SHP77 (cell line): ENCODE data around the gene PLCXD1.
"Not testable (repeated sequence)": the region's sequence is repeated elsewhere in the genome, so short reads cannot be mapped to it uniquely, and the experiment has no call there.

Experiments used
- DNase-seq, 2 experiments: peaks; one replicate each; lab custom pipeline; 2025; lab: John Stamatoyannopoulos, UW

The PLCXD1 gene

GRCh38 chrX:264006-264405 lies 17.2 kb upstream of the PLCXD1 start:
- not testable (repeated sequence) for DNase-seq

- no peak for DNase-seq
These were observed 16.3 kb upstream of the PLCXD1 start for GRCh38 chrX:264634-265455.

- DNase-seq: no peak
These were observed 15.7 kb upstream of the PLCXD1 start for GRCh38 chrX:265502-265901.

- DNase-seq: no peak
These were observed 13.4 kb upstream of the PLCXD1 start for GRCh38 chrX:267771-268261.

- no peak for DNase-seq
These were observed 10.3 kb upstream of the PLCXD1 start for GRCh38 chrX:270848-271367.

- no peak for DNase-seq
These were observed 6.2 kb upstream of the PLCXD1 start for GRCh38 chrX:274904-275475.

GRCh38 chrX:275476-275966 lies 5.7 kb upstream of the PLCXD1 start:
- no peak for DNase-seq

- no peak for DNase-seq
These were observed 5.1 kb upstream of the PLCXD1 start for GRCh38 chrX:275967-276580.

- DNase-seq: no peak
These were observed 4.5 kb upstream of the PLCXD1 start for GRCh38 chrX:276581-277201.

- DNase-seq: not testable (repeated sequence)
These were observed 1.2 kb upstream of the PLCXD1 start for GRCh38 chrX:279757-280604.

GRCh38 chrX:280722-281121 lies 459 bp upstream of the PLCXD1 start:
- DNase-seq: not testable (repeated sequence)

GRCh38 chrX:282000-282681 lies 960 bp downstream of the PLCXD1 start:
- DNase-seq: not testable (repeated sequence)

GRCh38 chrX:283115-283845 lies 2.1 kb downstream of the PLCXD1 start:
- no peak for DNase-seq

GRCh38 chrX:285076-285677 lies 4.0 kb downstream of the PLCXD1 start:
- no peak for DNase-seq

GRCh38 chrX:287670-288069 lies 6.5 kb downstream of the PLCXD1 start:
- DNase-seq: no peak

- DNase-seq: no peak
These were observed 7.4 kb downstream of the PLCXD1 start for GRCh38 chrX:288561-288991.

- DNase-seq: no peak
These were observed 9.4 kb downstream of the PLCXD1 start for GRCh38 chrX:290476-291166.

GRCh38 chrX:291411-291901 lies 10.3 kb downstream of the PLCXD1 start:
- DNase-seq: no peak
